ENCODE measurements around the gene SLC26A2. TPM values are rescaled to one million over a fixed set of nuclear protein-coding genes. Genes with fewer than 3 reads are reported as not detected.
A peak's percentile ranks its signal among the peaks of the same experiment; 100 is the strongest.

The SLC26A2 gene
- total RNA-seq, 1 donor from 2014 or later = 18.9 TPM

GRCh38 chr5:149996205-149996890, 35.8 kb downstream of the SLC26A2 start:
- H3K9me3 ChIP-seq = no peaks in the 10 kb centered on the region
- peaks cover 19% of the 10 kb centered on the region for H3K36me3 ChIP-seq
- H3K27me3 ChIP-seq = no peaks in the 10 kb centered on the region
- ATAC-seq (no peak), DNase-seq (no peak)
- H3K27ac ChIP-seq = no peak overlapping the region
- H3K4me3 ChIP-seq = no peak overlapping the region
- H3K4me1 ChIP-seq = peaks cover 8% of the 10 kb centered on the region
- intact Hi-C loops (cut with DNase I) = no loop called here
- TF ChIP-seq CTCF (IDR thresholded peaks at IDR 0.05) = no peak

DNA sequence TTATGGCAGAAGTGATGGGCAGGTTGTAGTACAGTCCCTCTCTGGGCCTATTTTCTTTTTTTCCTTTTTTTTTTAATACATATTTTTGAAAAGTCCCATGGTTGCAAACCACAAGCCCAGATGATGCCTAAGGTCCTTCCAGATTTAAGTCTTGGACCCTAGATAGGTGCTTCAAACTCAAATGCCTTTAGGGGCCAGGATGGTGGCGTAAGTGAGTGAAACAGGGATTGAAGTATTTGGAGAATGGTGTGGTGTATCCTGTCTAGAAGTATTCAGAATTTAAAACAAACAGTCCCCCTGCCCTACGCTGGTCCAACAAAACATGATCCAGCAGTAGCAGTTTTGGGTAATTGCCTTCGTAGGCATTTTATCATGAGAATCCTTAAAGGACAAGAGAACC, 37.7 kb downstream of the SLC26A2 start:
- Histone ChIP-seq H3K27ac (no peak overlapping the region), H3K27me3 (no peaks in the 10 kb centered on the region), H3K9me3 (no peaks in the 10 kb centered on the region), H3K4me1 (peaks cover 27% of the 10 kb centered on the region), H3K4me3 (no peak overlapping the region), H3K36me3 (peaks cover 19% of the 10 kb centered on the region)
- no peak for TF ChIP-seq CTCF (IDR thresholded peaks at IDR 0.05)
- intact Hi-C loops (cut with DNase I) = no loop called here
- DNase-seq = no peak
- no peak for ATAC-seq

DNA sequence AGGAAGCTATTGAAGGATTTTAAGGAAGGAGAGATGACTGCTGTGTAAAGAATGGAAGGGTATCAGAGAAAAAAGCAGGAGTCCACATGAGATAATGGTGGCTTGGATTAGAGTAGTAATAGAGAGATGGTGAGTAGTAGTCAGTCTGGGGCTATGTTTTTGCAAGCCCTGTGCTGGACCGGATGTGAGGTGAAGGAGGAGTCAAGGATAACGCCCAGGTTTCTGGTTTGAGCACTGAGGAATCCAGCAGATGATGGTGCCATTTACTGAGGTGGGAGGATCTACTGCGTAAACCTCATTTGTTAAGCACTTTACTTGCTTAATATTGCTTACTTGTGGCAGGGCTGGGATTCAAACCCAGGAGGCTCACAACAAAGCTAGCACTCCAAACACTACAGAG, 38.8 kb downstream of the SLC26A2 start:
- Histone ChIP-seq H3K27me3 (no peaks in the 10 kb centered on the region), H3K4me1 (peaks cover 28% of the 10 kb centered on the region), H3K36me3 (peaks cover 23% of the 10 kb centered on the region), H3K27ac (no peak overlapping the region), H3K4me3 (peak overlapping the region; percentile 84), H3K9me3 (no peaks in the 10 kb centered on the region)
- ATAC-seq (no peak), DNase-seq (no peak)
- intact Hi-C loops (cut with DNase I) = no loop called here
- TF ChIP-seq CTCF (IDR thresholded peaks at IDR 0.05) = no peak

- no peak for ATAC-seq
Measured at GRCh38 chr5:149999866-150000255, 39.3 kb downstream of the SLC26A2 start.

GRCh38 chr5:150000256-150000989, 39.9 kb downstream of the SLC26A2 start, which contains the start of the genes HMGXB3 and TIGD6:
HMGXB3 (plus strand) TSS chr5:150000739; CDS start chr5:150004853, 4,114 bp downstream.
TIGD6 (minus strand) TSS chr5:150000654; CDS start chr5:149996348, 4,306 bp downstream.
- H3K27me3 ChIP-seq = no peaks in the 10 kb centered on the region
- DNase-seq (peak; percentile 97), ATAC-seq (peak; percentile 95)
- H3K4me1 ChIP-seq = peaks cover 28% of the 10 kb centered on the region
- H3K27ac ChIP-seq = peak within 1 kb of the TSS; percentile 94
- peaks cover 21% of the 10 kb centered on the region for H3K36me3 ChIP-seq
- H3K9me3 ChIP-seq = no peaks in the 10 kb centered on the region
- intact Hi-C loops (cut with DNase I) = no loop called here
- peak within 1 kb of the TSS; percentile 84 for H3K4me3 ChIP-seq
- no peak for TF ChIP-seq CTCF (IDR thresholded peaks at IDR 0.05)

More at GRCh38 chr5:149999866-150000255, 39.3 kb downstream of the SLC26A2 start:
- Histone ChIP-seq H3K4me1 (peaks cover 28% of the 10 kb centered on the region), H3K9me3 (no peaks in the 10 kb centered on the region), H3K27me3 (no peaks in the 10 kb centered on the region), H3K4me3 (peak overlapping the region; percentile 84), H3K36me3 (peaks cover 23% of the 10 kb centered on the region), H3K27ac (peak overlapping the region; percentile 94)
- no peak for DNase-seq
- intact Hi-C loops (cut with DNase I) = no loop called here
- no peak for TF ChIP-seq CTCF (IDR thresholded peaks at IDR 0.05)

Measured in upper lobe of right lung (tissue), 1 donor.